WERI-Rb-1 (cell line): Measurements from ENCODE around the gene WDPCP.

ENCODE experiments used
- DNase-seq: peaks from one replicate; pipeline ENCODE4 v3.0.0-alpha.2; 2020
- H3K27ac ChIP-seq: fragments of 250-450 bp; sonication (Bioruptor Pico); 2 replicates; pipeline ENCODE4 v1.5.1; 2020; ENCODE audit warnings: mild to moderate bottlenecking, moderate library complexity
- H3K27me3 ChIP-seq: fragments of 250-450 bp; sonication (Bioruptor Pico); 2 replicates; pipeline ENCODE4 v1.5.1; 2021; ENCODE audit warnings: mild to moderate bottlenecking, low read depth, moderate library complexity; ENCODE audit not compliant: insufficient read depth, severe bottlenecking
- H3K36me3 ChIP-seq: fragments of 250-450 bp; sonication (Bioruptor Pico); 2 replicates; pipeline ENCODE4 v1.5.1; 2020; ENCODE audit warnings: mild to moderate bottlenecking, moderate library complexity
- H3K4me3 ChIP-seq: 2 replicates; pipeline ENCODE4 v1.5.1; 2011; ENCODE audit warnings: low read depth, mild to moderate bottlenecking, control low read depth, low read length
- H3K9me3 ChIP-seq: fragments of 250-450 bp; sonication (Bioruptor Pico); 2 replicates; pipeline ENCODE4 v1.5.1; 2021; ENCODE audit warnings: mild to moderate bottlenecking, moderate library complexity; ENCODE audit not compliant: severe bottlenecking
- TF ChIP-seq, protein P1 (sequence below): IDR thresholded peaks from 2 replicates; pipeline ENCODE4 v1.5.1; 2011; ENCODE audit warnings: low read depth, mild to moderate bottlenecking, control low read depth, inconsistent platforms, low read length

Gene WDPCP

DNA sequence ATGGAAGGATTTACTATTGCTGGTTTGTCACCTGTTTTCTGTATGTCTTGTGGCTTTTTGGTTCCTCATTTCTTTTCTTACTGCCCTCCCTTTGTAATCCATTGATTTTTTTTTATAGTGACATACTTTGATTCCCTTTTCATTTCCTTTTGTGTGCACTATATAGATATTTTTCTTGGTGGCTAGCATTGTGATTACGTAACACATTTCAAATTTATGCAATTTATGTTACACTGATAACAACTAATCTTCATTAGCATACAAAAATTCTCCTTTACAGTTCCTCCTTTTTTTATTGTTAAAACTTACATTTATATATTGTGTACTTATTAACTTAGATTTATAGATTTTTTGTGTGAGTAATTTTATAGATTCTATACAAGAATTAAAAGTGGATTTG lies 457.1 kb downstream of the WDPCP start:
- Histone ChIP-seq H3K27ac (no peak overlapping the region), H3K27me3 (no peaks in the 10 kb centered on the region), H3K4me3 (no peak overlapping the region), H3K9me3 (no peaks in the 10 kb centered on the region), H3K36me3 (no peaks in the 10 kb centered on the region)
- TF ChIP-seq, protein P1, sequence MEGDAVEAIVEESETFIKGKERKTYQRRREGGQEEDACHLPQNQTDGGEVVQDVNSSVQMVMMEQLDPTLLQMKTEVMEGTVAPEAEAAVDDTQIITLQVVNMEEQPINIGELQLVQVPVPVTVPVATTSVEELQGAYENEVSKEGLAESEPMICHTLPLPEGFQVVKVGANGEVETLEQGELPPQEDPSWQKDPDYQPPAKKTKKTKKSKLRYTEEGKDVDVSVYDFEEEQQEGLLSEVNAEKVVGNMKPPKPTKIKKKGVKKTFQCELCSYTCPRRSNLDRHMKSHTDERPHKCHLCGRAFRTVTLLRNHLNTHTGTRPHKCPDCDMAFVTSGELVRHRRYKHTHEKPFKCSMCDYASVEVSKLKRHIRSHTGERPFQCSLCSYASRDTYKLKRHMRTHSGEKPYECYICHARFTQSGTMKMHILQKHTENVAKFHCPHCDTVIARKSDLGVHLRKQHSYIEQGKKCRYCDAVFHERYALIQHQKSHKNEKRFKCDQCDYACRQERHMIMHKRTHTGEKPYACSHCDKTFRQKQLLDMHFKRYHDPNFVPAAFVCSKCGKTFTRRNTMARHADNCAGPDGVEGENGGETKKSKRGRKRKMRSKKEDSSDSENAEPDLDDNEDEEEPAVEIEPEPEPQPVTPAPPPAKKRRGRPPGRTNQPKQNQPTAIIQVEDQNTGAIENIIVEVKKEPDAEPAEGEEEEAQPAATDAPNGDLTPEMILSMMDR = no peak
- no peak for DNase-seq

DNA sequence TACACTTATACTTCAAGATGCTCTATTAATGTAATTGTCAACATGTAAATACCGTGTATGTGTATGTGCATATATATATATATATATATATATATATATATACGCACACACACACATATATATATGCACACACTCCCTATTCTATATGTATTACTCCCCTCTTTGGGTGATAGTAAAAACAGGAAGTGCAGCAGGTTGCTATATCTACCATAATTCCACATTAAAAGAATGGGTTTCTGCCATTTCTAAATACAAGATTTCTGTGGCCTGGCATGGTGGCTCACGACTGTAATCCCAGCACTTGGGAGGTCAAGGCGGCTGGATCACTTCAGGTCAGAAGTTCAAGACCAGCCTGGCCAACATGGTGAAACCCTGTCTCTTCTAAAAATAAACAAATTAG lies 460.7 kb downstream of the WDPCP start:
- Histone ChIP-seq H3K36me3 (no peaks in the 10 kb centered on the region), H3K27me3 (no peaks in the 10 kb centered on the region), H3K4me3 (no peak overlapping the region), H3K27ac (no peak overlapping the region), H3K9me3 (no peaks in the 10 kb centered on the region)
- DNase-seq = no peak
- TF ChIP-seq, protein P1 = no peak

DNA sequence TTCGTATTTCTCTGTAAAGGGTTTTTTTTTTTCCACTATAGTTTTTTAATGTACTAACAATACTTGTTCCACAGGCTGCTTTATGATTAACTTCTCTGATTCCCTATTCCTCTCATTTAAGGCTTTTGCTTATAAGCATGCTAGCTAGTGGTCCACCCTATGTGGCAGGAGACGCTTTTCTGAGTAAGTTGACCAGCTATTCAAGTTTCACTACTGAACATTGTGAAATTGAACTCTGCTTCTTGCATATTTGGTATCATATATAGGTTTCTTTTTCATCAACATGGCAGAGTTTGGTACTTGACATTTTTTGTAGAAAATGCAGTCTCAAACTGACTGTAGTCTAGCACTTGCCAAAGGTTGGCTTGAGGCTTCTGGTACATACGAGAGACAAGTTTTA lies 463.4 kb downstream of the WDPCP start:
- Histone ChIP-seq H3K9me3 (no peaks in the 10 kb centered on the region), H3K36me3 (no peaks in the 10 kb centered on the region)
- TF ChIP-seq, protein P1 = no peak

DNA sequence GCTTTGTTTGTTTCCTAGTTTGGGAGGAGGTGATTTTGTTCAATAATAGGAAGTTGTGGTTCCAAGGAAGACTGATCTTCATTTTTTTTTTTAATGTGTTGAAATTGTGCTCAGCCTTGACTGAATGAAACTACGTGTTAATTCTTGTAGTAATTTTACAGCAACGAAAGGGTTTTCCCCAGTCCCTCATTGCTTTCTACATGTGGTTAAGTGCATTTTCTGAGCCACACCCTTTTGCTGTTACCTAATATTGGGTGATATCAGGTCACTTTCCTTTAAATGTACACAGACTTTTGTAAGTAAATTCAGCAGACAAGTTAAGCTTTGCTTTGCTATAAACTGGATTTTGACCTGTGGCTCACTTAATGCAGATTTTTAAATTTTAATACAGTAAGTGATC lies 464.1 kb downstream of the WDPCP start:
- Histone ChIP-seq H3K27me3 (no peaks in the 10 kb centered on the region), H3K36me3 (no peaks in the 10 kb centered on the region), H3K4me3 (no peak overlapping the region), H3K9me3 (no peaks in the 10 kb centered on the region), H3K27ac (no peak overlapping the region)
- no peak for DNase-seq
- TF ChIP-seq, protein P1 = no peak

More for the DNA sequence above, 463.4 kb downstream of the WDPCP start:
- Histone ChIP-seq H3K4me3 (no peak overlapping the region), H3K27ac (no peak overlapping the region), H3K27me3 (no peaks in the 10 kb centered on the region)
- DNase-seq = no peak

DNA sequence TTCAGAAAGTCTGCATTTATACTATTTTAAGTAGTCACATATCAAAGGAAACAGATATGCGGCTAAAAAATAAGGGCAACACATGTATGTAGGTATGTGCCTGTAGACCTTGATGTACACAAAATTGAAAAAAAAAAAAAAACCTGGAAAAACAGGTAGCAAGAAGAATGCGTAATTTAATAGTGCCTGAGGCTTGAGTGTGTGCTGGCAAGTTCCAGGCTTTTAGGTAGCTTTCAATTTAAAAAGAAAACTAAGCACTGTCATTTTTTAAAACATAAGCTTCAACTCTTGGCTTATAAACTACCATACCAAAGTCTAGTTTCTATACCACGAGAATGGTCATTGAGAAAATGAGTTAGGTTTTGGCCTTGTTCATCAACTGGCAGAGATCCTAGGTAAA lies 465.4 kb downstream of the WDPCP start:
- no peak for DNase-seq
- Histone ChIP-seq H3K36me3 (no peaks in the 10 kb centered on the region), H3K27ac (no peak overlapping the region), H3K27me3 (no peaks in the 10 kb centered on the region), H3K4me3 (no peak overlapping the region), H3K9me3 (no peaks in the 10 kb centered on the region)
- TF ChIP-seq, protein P1 = no peak

DNA sequence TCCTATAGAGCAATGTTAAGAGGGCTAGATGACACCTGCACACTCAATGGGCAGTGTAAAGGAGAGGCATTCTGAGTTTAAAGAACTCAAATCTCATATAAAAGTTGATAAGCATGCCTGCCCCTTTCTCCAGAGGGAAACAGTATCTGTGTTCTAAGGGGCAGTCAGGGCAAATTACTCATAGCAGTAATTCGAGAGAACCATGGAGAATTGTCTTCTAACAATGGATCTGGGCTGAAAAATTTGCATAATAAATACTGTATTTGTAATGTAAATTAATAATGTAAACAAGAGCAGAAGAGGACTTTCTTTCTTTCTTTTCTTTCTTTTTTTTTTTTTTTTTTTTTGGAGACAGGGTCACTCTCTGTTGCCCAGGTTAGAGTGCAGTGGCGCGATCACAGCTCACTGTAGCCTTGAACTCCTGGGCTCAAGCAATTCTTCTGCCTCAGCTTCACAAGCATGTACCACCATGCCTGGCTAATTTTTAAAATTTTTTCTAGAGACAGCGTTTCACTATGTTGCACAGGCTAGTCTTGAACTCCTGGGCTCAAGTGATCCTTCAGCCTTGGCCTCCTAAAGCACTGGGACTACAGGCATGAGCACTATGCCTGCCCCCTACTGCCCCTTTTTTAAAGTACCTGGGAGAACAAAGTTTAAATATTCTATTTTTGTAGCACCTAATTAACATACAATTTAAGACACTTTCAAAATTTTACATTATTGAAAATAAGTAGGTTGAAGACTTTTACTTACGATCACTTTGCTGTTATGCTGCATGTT lies 467.0 kb downstream of the WDPCP start:
- Histone ChIP-seq H3K27me3 (no peaks in the 10 kb centered on the region), H3K9me3 (no peaks in the 10 kb centered on the region), H3K4me3 (no peak overlapping the region), H3K36me3 (no peaks in the 10 kb centered on the region), H3K27ac (no peak overlapping the region)
- DNase-seq = no peak
- TF ChIP-seq, protein P1 = no peak
